Measurements from ENCODE around the gene MAZ.
"Not testable (repeated sequence)": the region's sequence is repeated elsewhere in the genome, so short reads cannot be mapped to it uniquely, and the experiment has no call there.

MAZ gene

DNA sequence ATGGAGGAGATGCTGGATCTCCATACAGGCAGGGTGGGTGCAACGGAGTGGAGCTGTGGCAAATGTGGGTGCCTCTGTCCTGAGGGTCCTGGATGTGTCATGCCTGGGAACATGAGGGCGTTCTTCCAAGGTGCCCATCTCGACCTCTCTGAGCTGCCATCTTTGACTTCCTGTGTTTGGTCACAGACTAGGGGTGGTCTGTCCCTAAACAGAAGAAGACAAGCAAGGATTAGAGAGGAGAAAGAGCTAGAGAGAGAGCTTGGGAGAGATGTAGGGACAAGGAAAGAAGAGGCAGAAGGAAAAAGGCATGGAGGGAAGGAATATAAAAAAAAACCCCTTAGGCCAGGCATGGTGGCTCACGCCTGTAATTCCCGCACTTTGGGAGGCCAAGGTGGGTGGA lies 31.6 kb upstream of the MAZ start:
- peaks cover 4% of the 10 kb centered on the region for H3K4me1 Mint-ChIP-seq
- peaks cover 3% of the 10 kb centered on the region for H3K27me3 Mint-ChIP-seq
- no peak for ATAC-seq (ENCODE audit: low read depth)

DNA sequence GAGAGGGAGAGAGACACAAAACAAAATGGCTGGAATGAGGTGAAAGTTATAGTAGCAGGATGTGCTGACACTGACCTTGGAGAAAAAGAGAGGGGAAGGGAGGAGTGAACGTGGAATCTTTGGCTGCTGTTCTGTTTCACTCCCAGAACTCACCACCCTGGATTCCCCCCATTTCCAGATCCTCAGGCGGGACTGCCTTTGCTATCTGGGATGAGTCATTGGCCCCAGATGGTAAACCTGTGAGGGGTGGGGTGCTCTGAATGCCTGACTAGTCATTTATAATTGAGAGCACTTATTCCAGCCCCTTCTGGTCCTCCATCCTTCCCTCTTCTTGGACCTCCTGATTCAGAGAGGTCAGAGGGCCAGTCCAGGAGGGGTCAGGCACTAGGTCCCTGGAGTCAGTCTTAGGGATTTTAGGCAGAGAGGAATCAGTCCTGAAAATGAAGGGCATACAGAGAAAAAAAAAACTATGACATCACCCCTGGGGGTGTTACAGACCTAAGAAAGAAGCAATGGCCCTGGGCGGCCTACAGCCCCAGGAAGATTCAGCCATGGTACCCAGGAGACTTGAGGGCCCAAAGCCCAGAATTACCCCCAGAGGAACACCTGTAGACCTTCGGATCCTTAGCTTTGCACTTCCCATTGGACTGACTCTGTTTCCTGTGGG lies 30.5 kb upstream of the MAZ start:
- Mint-ChIP-seq H3K27me3 (peaks cover 3% of the 10 kb centered on the region), H3K4me1 (peaks cover 4% of the 10 kb centered on the region), H3K36me3 (no peaks in the 10 kb centered on the region), H3K27ac (no peak overlapping the region), H3K4me3 (no peak overlapping the region), H3K9me3 (no peaks in the 10 kb centered on the region)
- ATAC-seq (ENCODE audit: low read depth) (no peak), DNase-seq (ENCODE audit: low spot score in 2 of 2) (no peak)

More for the DNA sequence above, 31.6 kb upstream of the MAZ start:
- H3K4me3 Mint-ChIP-seq, result no peak overlapping the region
- H3K9me3 Mint-ChIP-seq, result no peaks in the 10 kb centered on the region
- no peak for DNase-seq (ENCODE audit: low spot score in 2 of 2)
- no peaks in the 10 kb centered on the region for H3K36me3 Mint-ChIP-seq
- H3K27ac Mint-ChIP-seq, result no peak overlapping the region

DNA sequence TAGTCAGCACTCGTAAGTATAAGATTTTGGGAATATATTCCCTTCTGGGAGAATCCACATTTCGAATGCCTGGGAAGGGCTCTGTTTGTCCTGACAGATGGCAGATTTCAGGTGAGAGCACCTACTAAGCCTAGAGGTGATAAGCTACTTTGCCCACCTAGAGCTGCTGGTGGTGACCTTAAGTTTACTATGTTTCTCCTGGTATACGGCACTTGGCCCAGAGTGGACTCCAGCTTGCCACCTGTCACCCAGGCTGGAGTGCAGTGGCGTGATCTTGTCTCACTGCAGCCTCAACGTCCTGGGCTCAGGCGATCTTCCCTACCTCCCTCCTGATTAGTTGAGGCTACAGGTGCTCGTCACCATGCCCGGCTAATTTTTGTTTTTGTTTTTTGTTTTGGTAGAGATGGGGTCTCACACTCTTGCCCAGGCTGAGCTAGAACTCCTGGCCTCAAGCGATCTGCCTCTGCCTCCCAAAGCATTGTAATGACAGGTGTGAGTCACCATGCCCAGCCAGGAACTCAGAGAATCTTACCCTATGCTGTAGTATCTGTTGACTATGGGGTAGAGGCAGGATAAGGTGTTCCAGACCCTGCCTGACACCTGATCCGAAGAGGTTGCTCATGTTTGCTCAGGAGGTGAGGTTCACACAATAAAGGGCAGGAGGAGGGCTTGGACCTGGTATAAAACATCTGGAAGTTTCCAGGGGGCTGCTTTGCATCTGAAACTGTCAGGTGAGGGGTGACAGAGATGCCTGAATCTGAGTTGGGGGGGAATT lies 28.6 kb upstream of the MAZ start, which contains the start of gene ZG16:
Gene ZG16 (plus strand): TSS at position 681 of the 775 bp plus-strand sequence. CDS start 1,011 bp downstream, outside the sequence.
- H3K27ac Mint-ChIP-seq, result no peak within 1 kb of the TSS

DNA sequence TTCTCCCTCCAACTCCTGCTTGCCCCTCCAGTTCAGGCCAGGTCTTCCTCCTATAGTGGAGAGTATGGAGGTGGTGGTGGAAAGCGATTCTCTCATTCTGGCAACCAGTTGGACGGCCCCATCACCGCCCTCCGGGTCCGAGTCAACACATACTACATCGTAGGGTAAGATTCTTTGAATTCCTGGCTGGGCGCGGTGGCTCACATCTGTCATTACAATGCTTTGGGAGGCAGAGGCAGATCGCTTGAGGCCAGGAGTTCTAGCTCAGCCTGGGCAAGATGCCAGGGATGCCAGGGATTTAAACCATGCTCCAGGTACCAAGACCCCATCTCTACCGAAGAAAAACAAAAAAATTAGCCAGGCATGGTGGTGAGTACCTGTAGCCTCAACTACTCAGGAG lies 26.9 kb upstream of the MAZ start:
- H3K4me1 Mint-ChIP-seq, result no peaks in the 10 kb centered on the region
- DNase-seq (ENCODE audit: low spot score in 2 of 2), result no peak
- ATAC-seq (ENCODE audit: low read depth), result no peak
- H3K27ac Mint-ChIP-seq, result no peak overlapping the region
- H3K9me3 Mint-ChIP-seq, result no peaks in the 10 kb centered on the region
- H3K36me3 Mint-ChIP-seq, result no peaks in the 10 kb centered on the region
- H3K27me3 Mint-ChIP-seq, result no peaks in the 10 kb centered on the region
- no peak overlapping the region for H3K4me3 Mint-ChIP-seq

More for the DNA sequence above, 28.6 kb upstream of the MAZ start, which contains the start of gene ZG16:
- ATAC-seq (ENCODE audit: low read depth) (no peak), DNase-seq (ENCODE audit: low spot score in 2 of 2) (no peak)
- Mint-ChIP-seq H3K4me1 (peaks cover 4% of the 10 kb centered on the region), H3K36me3 (no peaks in the 10 kb centered on the region), H3K9me3 (no peaks in the 10 kb centered on the region), H3K4me3 (no peak within 1 kb of the TSS), H3K27me3 (peaks cover 3% of the 10 kb centered on the region)

DNA sequence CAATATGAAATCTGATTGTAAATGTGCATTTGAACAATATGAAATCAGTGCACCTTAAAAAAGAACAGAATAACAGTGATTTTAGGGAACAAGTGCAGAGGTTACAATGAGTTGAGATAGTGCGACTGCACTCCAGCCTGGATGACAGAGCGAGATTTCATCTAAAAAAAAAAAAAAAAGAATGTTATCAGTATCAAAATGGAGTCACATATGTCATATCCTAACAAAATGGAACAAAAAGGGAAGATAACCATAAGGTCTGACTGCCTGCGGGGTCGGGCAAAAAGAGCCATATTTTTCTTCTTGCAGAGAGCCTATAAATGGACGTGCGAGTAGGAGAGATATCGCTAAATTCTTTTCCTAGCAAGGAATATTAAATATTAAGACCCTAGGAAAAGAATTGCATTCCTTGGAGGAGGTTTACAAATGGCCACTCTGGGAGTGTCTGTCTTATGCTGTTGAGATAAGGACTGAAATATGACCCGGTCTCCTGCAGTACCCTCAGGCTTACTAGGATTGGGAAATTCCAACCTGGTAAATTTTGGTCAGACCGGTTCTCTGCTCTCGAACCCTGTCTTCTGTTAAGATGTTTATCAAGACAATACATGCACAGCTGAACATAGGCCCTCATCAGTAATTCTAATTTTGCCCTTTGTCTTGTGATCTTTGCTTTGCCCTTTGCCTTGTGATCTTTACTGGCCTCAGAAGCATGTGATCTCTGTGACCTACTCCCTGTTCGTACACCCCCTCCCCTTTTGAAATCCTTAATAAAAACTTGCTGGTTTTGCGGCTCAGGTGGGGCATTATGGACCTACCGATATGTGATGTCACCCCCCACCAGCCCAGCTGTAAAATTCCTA lies 23.0 kb upstream of the MAZ start:
- H3K36me3 Mint-ChIP-seq; ATAC-seq (ENCODE audit: low read depth); H3K4me3 Mint-ChIP-seq; H3K4me1 Mint-ChIP-seq; H3K9me3 Mint-ChIP-seq; DNase-seq (ENCODE audit: low spot score in 2 of 2); H3K27ac Mint-ChIP-seq; H3K27me3 Mint-ChIP-seq: not testable (repeated sequence)

DNA sequence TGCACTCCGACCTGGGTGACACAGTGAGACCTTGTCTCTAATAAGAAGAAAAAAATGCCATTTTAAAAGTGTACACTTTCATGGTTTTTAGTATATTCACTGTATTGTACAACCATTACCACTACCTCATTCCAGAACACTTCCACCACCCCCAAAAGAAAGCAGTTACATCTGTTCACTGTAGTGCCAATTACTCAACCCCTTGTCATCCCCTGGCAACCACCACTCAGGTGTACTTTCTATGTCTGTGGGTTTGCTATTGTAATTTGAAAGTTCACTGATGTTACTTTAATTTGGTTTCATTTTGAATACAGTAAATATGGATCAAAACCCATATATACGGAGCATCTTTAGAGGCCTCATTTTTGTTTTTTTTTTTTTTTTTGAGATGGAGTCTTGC lies 22.2 kb upstream of the MAZ start:
- H3K27ac Mint-ChIP-seq, result no peak overlapping the region
- DNase-seq (ENCODE audit: low spot score in 2 of 2), result no peak

DNA sequence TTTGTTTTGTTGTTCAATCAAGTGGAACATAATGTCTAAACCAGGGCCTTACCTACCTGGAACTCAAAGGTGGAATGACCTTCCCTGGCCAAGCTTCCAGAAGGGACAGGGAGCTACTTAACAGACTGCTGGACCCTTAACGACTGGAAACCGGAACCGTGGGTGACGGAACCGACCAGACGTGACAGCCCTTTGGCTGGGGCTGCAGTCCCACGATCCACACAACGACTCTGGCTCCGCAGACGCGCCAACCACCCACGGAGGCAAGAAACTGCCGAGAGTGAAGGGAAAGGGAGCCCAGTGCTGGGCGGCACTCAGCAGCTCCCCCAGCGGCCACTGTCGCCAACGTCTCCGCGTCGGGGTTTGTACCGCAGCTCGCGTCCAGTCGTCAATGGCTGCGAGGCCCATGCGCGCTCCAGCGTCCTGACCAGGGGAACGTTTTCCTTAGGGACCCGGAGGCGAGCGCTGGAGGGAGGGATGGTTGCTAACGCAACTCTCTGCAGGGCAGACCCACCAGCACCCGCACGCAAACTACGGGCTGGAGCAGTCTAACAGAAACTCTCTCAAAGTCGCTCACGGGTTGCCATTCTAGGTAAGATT lies 21.3 kb upstream of the MAZ start:
- peak; percentile 63 to 71 for DNase-seq (ENCODE audit: low spot score in 2 of 2)
- Mint-ChIP-seq H3K36me3 (no peaks in the 10 kb centered on the region), H3K4me3 (peak overlapping the region; percentile 80), H3K9me3 (no peaks in the 10 kb centered on the region), H3K27me3 (no peaks in the 10 kb centered on the region), H3K4me1 (peaks cover 9% of the 10 kb centered on the region), H3K27ac (no peak overlapping the region)
- ATAC-seq (ENCODE audit: low read depth), result peak; percentile 97

More for the DNA sequence above, 22.2 kb upstream of the MAZ start:
- no peak for ATAC-seq (ENCODE audit: low read depth)
- no peaks in the 10 kb centered on the region for H3K27me3 Mint-ChIP-seq
- H3K4me3 Mint-ChIP-seq, result no peak overlapping the region
- H3K36me3 Mint-ChIP-seq, result no peaks in the 10 kb centered on the region
- no peaks in the 10 kb centered on the region for H3K9me3 Mint-ChIP-seq
- H3K4me1 Mint-ChIP-seq, result peaks cover 9% of the 10 kb centered on the region

DNA sequence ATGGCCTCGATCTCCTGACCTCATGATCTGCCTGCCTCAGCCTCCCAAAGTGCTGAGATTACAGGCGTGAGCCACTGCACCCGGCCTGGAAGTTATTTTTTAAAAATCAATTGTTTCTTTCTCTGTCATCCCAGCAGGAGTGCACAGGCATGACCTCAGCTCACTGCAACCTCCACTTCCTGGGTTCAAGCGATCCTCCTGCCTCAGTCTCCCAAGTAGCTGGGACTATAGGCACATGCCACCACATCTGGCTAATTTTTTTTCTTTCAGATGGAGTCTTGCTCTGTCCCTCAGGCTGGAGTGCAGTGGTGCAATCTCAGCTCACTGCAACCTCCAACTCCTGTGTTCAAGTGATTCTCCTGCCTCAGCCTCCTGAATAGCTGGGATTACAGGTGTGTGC lies 19.2 kb upstream of the MAZ start:
- H3K4me1 Mint-ChIP-seq, result peaks cover 25% of the 10 kb centered on the region
- DNase-seq (ENCODE audit: low spot score in 2 of 2); H3K4me3 Mint-ChIP-seq; ATAC-seq (ENCODE audit: low read depth); H3K36me3 Mint-ChIP-seq; H3K27ac Mint-ChIP-seq; H3K9me3 Mint-ChIP-seq; H3K27me3 Mint-ChIP-seq: not testable (repeated sequence)

DNA sequence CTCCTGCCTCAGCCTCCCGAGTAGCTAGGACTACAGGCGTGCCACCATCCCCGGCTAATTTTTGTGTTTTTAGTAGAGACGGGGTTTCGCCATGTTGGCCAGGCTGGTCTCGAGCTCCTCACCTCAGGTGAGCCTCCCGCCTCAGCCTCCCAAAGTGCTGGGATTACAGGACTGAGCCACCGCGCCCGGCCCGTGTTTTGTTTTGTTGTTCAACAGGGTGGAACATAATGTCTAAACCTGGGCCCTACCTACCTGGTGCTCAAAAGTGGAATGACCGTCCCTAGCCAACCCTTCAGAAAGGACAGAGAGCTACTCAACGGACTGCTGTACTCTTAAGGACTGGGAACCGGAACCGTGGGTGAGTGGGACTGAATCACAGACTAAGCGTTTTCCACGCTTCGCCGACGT lies 16.6 kb upstream of the MAZ start:
- ATAC-seq (ENCODE audit: low read depth) (no peak), DNase-seq (ENCODE audit: low spot score in 2 of 2) (no peak)
- Mint-ChIP-seq H3K9me3 (no peaks in the 10 kb centered on the region), H3K4me1 (peaks cover 37% of the 10 kb centered on the region), H3K27me3 (no peaks in the 10 kb centered on the region), H3K4me3 (peak overlapping the region; percentile 90), H3K27ac (peak overlapping the region; percentile 91), H3K36me3 (peaks cover 6% of the 10 kb centered on the region)

DNA sequence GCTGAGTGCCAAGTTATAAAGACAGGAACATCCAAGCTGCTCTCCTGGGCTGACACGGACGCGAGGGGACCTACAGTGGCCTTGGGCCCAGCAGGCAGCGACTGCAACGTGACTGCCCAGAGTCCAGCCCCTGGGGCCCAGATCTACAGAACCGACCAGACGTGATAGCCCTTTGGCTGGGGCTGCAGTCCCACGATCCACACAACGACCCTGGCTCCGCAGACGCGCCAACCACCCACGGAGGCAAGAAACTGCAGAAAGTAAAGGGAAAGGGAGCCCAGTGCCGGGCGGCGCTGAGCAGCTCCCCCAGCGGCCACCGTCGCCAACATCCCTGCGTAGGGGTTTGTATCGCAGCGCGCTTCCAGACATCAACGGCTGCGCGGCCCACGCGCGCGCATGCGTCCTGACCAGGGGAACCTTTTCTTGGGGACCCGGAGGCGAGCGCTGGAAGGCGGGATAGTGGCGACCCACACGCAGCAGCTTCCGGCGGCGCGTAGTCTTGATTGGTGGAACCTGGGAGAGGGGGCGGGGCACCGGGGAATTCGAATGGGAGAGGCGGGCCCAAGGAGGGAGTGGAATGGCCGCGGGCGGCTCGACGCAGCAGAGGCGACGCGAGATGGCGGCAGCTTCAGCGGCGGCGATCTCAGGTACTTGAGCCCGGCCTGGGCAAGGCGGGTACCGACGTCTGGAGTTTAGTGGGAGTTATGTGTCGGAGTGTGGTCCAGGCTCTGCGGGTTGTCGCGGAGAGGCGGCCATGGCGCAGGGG lies 16.0 kb upstream of the MAZ start, which contains the start of gene KIF22:
Gene KIF22 (plus strand): TSS at position 569 of the 766 bp plus-strand sequence. CDS start 9 bp downstream, at position 578.
- Mint-ChIP-seq H3K36me3 (peaks cover 6% of the 10 kb centered on the region), H3K27ac (peak within 1 kb of the TSS; percentile 91), H3K9me3 (no peaks in the 10 kb centered on the region), H3K4me3 (peak within 1 kb of the TSS; percentile 90), H3K4me1 (peaks cover 33% of the 10 kb centered on the region), H3K27me3 (no peaks in the 10 kb centered on the region)
- ATAC-seq (ENCODE audit: low read depth), result peak; percentile 91
- DNase-seq (ENCODE audit: low spot score in 2 of 2), result peak; percentile 97 to 100

DNA sequence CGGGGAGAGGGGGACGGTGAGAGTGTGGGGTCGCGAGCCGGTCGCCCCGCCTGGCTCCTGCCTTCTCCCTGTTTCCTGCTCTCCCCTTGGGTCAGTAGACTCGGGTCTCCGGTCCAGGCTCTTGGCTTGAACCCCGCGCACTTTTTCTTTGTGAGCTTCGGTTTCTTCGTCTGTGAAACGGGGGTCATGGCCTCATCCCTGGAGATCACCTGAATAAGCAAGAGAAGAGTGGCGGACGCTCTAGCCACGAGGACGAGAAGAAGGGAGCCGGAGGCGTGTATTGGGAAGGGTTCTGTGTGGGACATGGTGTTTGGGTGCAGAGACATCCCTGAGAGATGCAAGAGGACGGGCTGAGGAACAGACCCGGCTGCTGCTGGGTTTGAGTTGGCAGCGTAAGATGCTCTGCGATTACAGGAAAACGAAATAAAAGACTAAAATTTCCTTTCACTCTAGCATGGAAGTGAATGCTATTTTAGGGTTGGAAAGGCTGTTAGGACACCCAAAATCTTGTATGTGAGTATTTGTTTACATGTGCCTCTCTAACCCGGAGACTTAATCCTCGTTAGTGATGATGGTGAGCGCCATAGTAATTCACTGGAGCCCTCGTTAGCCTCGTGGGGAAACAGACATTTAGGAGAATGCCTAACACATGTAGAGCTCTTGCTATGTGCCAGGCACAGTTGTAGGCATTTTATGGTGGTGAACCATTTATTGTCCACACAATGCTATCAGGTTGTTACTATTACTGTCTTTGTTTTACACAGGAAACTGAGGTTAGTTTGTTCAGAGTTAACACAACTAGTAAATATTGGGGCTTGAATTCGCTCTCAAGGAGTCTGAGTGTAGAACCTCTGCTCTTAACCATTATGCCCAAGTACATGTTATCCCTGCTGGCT lies 15.1 kb upstream of the MAZ start:
- no peak for DNase-seq (ENCODE audit: low spot score in 2 of 2)
- peaks cover 28% of the 10 kb centered on the region for H3K4me1 Mint-ChIP-seq

More for the DNA sequence above, 15.1 kb upstream of the MAZ start:
- Mint-ChIP-seq H3K27me3 (no peaks in the 10 kb centered on the region), H3K4me3 (peak overlapping the region; percentile 90), H3K9me3 (no peaks in the 10 kb centered on the region), H3K36me3 (peaks cover 6% of the 10 kb centered on the region), H3K27ac (peak overlapping the region; percentile 91)
- no peak for ATAC-seq (ENCODE audit: low read depth)

All from memory B cell (primary cell).